OCI-LY1 (cell line): ENCODE data around the gene FGR.

Experiments
- H2AFZ ChIP-seq: fragments of 200-600 bp; sonication (generic), shearing (Covaris generic); 2 replicates; pipeline ENCODE4 v1.6.0; 2014; ENCODE audit warnings: antibody characterized with exemption, mild to moderate bottlenecking, low read length
- H3F3A ChIP-seq: fragments of 200-600 bp; sonication (generic), shearing (Covaris generic); 2 replicates; pipeline ENCODE4 v1.6.0; 2014; ENCODE audit warnings: mild to moderate bottlenecking, antibody characterized with exemption, low read length, moderate library complexity; ENCODE audit not compliant: insufficient read depth
- H3K27ac ChIP-seq: fragments of 200-600 bp; sonication (generic); 2 replicates; pipeline ENCODE4 v1.5.1; 2014; ENCODE audit warnings: low read length, mixed run types, mild to moderate bottlenecking, low read depth; ENCODE audit not compliant: poor library complexity, severe bottlenecking
- H3K27me3 ChIP-seq: fragments of 200-600 bp; sonication (generic); 2 replicates; pipeline ENCODE4 v1.6.0; 2014; ENCODE audit warnings: antibody characterized with exemption, mild to moderate bottlenecking, low read length, moderate library complexity; ENCODE audit not compliant: insufficient read depth
- H3K36me3 ChIP-seq: fragments of 200-600 bp; sonication (generic); 2 replicates; pipeline ENCODE4 v1.6.1; 2014; ENCODE audit warnings: mild to moderate bottlenecking, antibody characterized with exemption, low read length, moderate library complexity, mixed read lengths; ENCODE audit not compliant: insufficient read depth
- H3K4me1 ChIP-seq: fragments of 200-600 bp; sonication (generic); 2 replicates; pipeline ENCODE4 v1.5.1; 2014; ENCODE audit warnings: mild to moderate bottlenecking, low read length, moderate library complexity; ENCODE audit not compliant: insufficient read depth, severe bottlenecking
- H3K4me2 ChIP-seq: fragments of 200-600 bp; sonication (generic), shearing (Covaris generic); 2 replicates; pipeline ENCODE4 v1.6.1; 2014; ENCODE audit warnings: low read length
- H3K4me3 ChIP-seq: fragments of 200-600 bp; sonication (generic); 2 replicates; pipeline ENCODE4 v1.5.1; 2014; ENCODE audit warnings: low read length, low read depth, mild to moderate bottlenecking, mixed read lengths; ENCODE audit not compliant: poor library complexity, severe bottlenecking
- H3K79me2 ChIP-seq: fragments of 200-600 bp; shearing (Covaris generic); 2 replicates; pipeline ENCODE4 v1.6.1; 2016; ENCODE audit warnings: mixed run types, low read length, mixed read lengths; ENCODE audit not compliant: insufficient read depth
- H3K9ac ChIP-seq: fragments of 200-600 bp; sonication (generic), shearing (Covaris generic); 2 replicates; pipeline ENCODE4 v1.6.1; 2014; ENCODE audit warnings: mild to moderate bottlenecking, low read length, mixed read lengths
- H3K9me2 ChIP-seq: fragments of 200-600 bp; sonication (generic), shearing (Covaris generic); 2 replicates; pipeline ENCODE4 v1.6.1; 2014; ENCODE audit warnings: low read depth, mild to moderate bottlenecking, low read length, mixed read lengths
- H3K9me3 ChIP-seq: fragments of 200-600 bp; shearing (Covaris generic); 2 replicates; pipeline ENCODE4 v1.6.1; 2014; ENCODE audit warnings: low read length, mixed read lengths
- H4K20me1 ChIP-seq: fragments of 200-600 bp; sonication (generic), shearing (Covaris generic); 2 replicates; pipeline ENCODE4 v1.6.0; 2016; ENCODE audit warnings: mild to moderate bottlenecking, low read length; ENCODE audit not compliant: insufficient read depth
- CTCF ChIP-seq: fragments of 200-600 bp; sonication (generic), shearing (Covaris generic); IDR thresholded peaks from 2 replicates; pipeline ENCODE4 v1.5.1; 2017; ENCODE audit warnings: mild to moderate bottlenecking, antibody characterized with exemption, low read length, moderate library complexity, mixed read lengths
- EZH2 ChIP-seq: fragments of 200-600 bp; sonication (generic), shearing (Covaris generic); IDR thresholded peaks from 2 replicates; pipeline ENCODE4 v1.8.0; 2017; ENCODE audit warnings: borderline replicate concordance, mixed run types, mild to moderate bottlenecking, antibody characterized with exemption, low read length, moderate library complexity, mixed read lengths

FGR gene

GRCh38 chr1:27569506-27570291, 65.3 kb downstream of the FGR start:
- H3K36me3 ChIP-seq = peaks cover 10% of the 10 kb centered on the region; the same call in 1 of the 2 replicates
- no peaks in the 10 kb centered on the region for H3K9me3 ChIP-seq
- H3K79me2 ChIP-seq = no peaks in the 10 kb centered on the region
- no peaks in the 10 kb centered on the region for H3F3A ChIP-seq
- H3K4me1 ChIP-seq = peaks cover 24% of the 10 kb centered on the region
- 0 out of 2 replicates have a peak, but pooled peaks cover 5% of the 10 kb centered on the region for H3K27me3 ChIP-seq
- H2AFZ ChIP-seq = no peak overlapping the region
- no peak for TF ChIP-seq EZH2
- no peak for TF ChIP-seq CTCF
- no peaks in the 10 kb centered on the region for H4K20me1 ChIP-seq
- H3K4me3 ChIP-seq = no peak overlapping the region
- H3K4me2 ChIP-seq = no peak overlapping the region
- no peaks in the 10 kb centered on the region for H3K9me2 ChIP-seq
- H3K9ac ChIP-seq = no peak overlapping the region
- no peak overlapping the region for H3K27ac ChIP-seq

GRCh38 chr1:27569088-27569460, 65.9 kb downstream of the FGR start:
- Histone ChIP-seq H3K9ac (no peak overlapping the region), H3K4me3 (no peak overlapping the region), H3K4me1 (peaks cover 24% of the 10 kb centered on the region), H3K79me2 (no peaks in the 10 kb centered on the region), H4K20me1 (no peaks in the 10 kb centered on the region), H3K36me3 (peaks cover 7% of the 10 kb centered on the region; the same call in 1 of the 2 replicates), H3K4me2 (peak overlapping the region; percentile 65; the same call in 1 of the 2 replicates), H3K9me2 (no peaks in the 10 kb centered on the region), H3K27me3 (0 out of 2 replicates have a peak, but pooled peaks cover 5% of the 10 kb centered on the region), H3K27ac (no peak overlapping the region), H3K9me3 (no peaks in the 10 kb centered on the region), H2AFZ (no peak overlapping the region), H3F3A (no peaks in the 10 kb centered on the region)
- TF ChIP-seq CTCF (no peak), EZH2 (no peak)

- H3K4me3 ChIP-seq = peak overlapping the region; percentile 36
- H4K20me1 ChIP-seq = no peaks in the 10 kb centered on the region
- no peaks in the 10 kb centered on the region for H3K79me2 ChIP-seq
- peak overlapping the region; percentile 39; the same call in 1 of the 2 replicates for H3K9ac ChIP-seq
- H3K9me2 ChIP-seq = no peaks in the 10 kb centered on the region
- no peaks in the 10 kb centered on the region for H3F3A ChIP-seq
- TF ChIP-seq CTCF (peak; percentile 81), EZH2 (no peak)
- 0 out of 2 replicates have a peak, but pooled peaks cover 5% of the 10 kb centered on the region for H3K27me3 ChIP-seq
- peak overlapping the region; percentile 65 for H3K4me2 ChIP-seq
- peaks cover 24% of the 10 kb centered on the region for H3K4me1 ChIP-seq
- no peak overlapping the region for H3K27ac ChIP-seq
- no peaks in the 10 kb centered on the region for H3K9me3 ChIP-seq
- no peak overlapping the region for H2AFZ ChIP-seq
- H3K36me3 ChIP-seq = peaks cover 3% of the 10 kb centered on the region; the same call in 1 of the 2 replicates
These were observed 66.5 kb downstream of the FGR start for GRCh38 chr1:27568300-27569087.
